ENCODE results near the gene TMC6. TPM values are rescaled to one million over a fixed set of nuclear protein-coding genes. Genes with fewer than 3 reads are reported as not detected.

TMC6 gene
- total RNA-seq, 1 experiment from 2014 or later, result 58.0 TPM

DNA sequence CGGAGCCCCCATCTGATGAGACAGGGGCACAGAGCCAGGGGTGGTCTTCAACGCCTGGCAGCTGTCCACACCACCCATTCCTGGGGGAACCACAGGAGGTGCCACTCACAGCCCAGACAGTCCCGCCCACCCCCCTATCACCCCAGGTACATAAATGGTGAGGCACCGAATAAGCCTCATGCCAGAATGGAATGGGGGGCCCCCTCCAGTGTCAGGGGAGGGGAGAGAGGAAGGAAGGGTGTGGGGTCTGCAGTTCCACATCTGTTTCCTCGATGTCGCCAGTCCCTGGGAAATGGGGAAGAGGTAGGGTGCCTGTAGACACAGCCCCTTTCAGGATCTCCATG lies 1.7 kb downstream of the TMC6 start:
- TF ChIP-seq, protein P1, sequence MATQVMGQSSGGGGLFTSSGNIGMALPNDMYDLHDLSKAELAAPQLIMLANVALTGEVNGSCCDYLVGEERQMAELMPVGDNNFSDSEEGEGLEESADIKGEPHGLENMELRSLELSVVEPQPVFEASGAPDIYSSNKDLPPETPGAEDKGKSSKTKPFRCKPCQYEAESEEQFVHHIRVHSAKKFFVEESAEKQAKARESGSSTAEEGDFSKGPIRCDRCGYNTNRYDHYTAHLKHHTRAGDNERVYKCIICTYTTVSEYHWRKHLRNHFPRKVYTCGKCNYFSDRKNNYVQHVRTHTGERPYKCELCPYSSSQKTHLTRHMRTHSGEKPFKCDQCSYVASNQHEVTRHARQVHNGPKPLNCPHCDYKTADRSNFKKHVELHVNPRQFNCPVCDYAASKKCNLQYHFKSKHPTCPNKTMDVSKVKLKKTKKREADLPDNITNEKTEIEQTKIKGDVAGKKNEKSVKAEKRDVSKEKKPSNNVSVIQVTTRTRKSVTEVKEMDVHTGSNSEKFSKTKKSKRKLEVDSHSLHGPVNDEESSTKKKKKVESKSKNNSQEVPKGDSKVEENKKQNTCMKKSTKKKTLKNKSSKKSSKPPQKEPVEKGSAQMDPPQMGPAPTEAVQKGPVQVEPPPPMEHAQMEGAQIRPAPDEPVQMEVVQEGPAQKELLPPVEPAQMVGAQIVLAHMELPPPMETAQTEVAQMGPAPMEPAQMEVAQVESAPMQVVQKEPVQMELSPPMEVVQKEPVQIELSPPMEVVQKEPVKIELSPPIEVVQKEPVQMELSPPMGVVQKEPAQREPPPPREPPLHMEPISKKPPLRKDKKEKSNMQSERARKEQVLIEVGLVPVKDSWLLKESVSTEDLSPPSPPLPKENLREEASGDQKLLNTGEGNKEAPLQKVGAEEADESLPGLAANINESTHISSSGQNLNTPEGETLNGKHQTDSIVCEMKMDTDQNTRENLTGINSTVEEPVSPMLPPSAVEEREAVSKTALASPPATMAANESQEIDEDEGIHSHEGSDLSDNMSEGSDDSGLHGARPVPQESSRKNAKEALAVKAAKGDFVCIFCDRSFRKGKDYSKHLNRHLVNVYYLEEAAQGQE (IDR thresholded peaks at IDR 0.05; ENCODE audit: insufficient read depth in 1 of 2, low read depth in 2 of 2, low read length in 1 of 2), result no peak
- no peak for TF ChIP-seq TCF7L2 (IDR thresholded peaks at IDR 0.05; ENCODE audit: low read depth, low read length)
- TF ChIP-seq POLR2AphosphoS5 (IDR thresholded peaks at IDR 0.05; ENCODE audit: low read depth, low read length), result no peak
- no peak for TF ChIP-seq CTCF (IDR thresholded peaks at IDR 0.05)
- TF ChIP-seq SIN3A (IDR thresholded peaks at IDR 0.05; ENCODE audit: borderline replicate concordance, insufficient read depth, low read depth, low read length), result no peak
- no peak for ATAC-seq
- ChIA-PET POLR2A (no interaction called here), CTCF (interaction anchor here (0.9 kb wide), 1 partner anchor 44 kb away, joined by 3 read pairs; no protein-coding TSS in a partner anchor)
- Histone ChIP-seq H3K9me3 (ENCODE audit: control insufficient read depth, insufficient read depth, low read depth, low read length) (no peaks in the 10 kb centered on the region), H3K4me3 (ENCODE audit: low read depth in 2 of 2, low read length in 2 of 2) (peak overlapping the region in 1 of 2 experiments; percentile 73; a peak in 2 of 4 replicates), H3K36me3 (ENCODE audit: control insufficient read depth, insufficient read depth, low read length) (peaks cover 2% of the 10 kb centered on the region; the same call in 1 of the 2 replicates), H3K27me3 (ENCODE audit: control insufficient read depth, insufficient read depth, low read length) (no peaks in the 10 kb centered on the region), H3K4me1 (ENCODE audit: control insufficient read depth, insufficient read depth, low read length) (peaks cover 41% of the 10 kb centered on the region), H3K27ac (ENCODE audit: low read length) (peak overlapping the region; percentile 76; the same call in 1 of the 2 replicates)
- no TSS peak for BruUV-seq (replicated peaks)
- intact Hi-C loops (cut with micrococcal nuclease; ENCODE audit: unreplicated experiment) (no loop called here), in situ Hi-C loops (cut with HindIII; ENCODE audit: low pct_unique_long_range_greater_than_20kb, low sequenced_read_pairs) (no loop called here)
- no peak for DNase-seq (ENCODE audit: low read depth, low spot score)

- peaks cover 2% of the 10 kb centered on the region; the same call in 1 of the 2 replicates for H3K36me3 ChIP-seq (ENCODE audit: control insufficient read depth, insufficient read depth, low read length)
- H3K27ac ChIP-seq (ENCODE audit: low read length), result no peak overlapping the region
- ChIA-PET POLR2A (no interaction called here), CTCF (interaction anchor here (0.9 kb wide), 1 partner anchor 45 kb away, joined by 3 read pairs; no protein-coding TSS in a partner anchor)
- in situ Hi-C loops (cut with HindIII; ENCODE audit: low pct_unique_long_range_greater_than_20kb, low sequenced_read_pairs), result no loop called here
- ATAC-seq (no peak), DNase-seq (ENCODE audit: low read depth, low spot score) (no peak)
- no peak overlapping the region for H3K4me3 ChIP-seq (ENCODE audit: low read depth in 2 of 2, low read length in 2 of 2)
- BruUV-seq (replicated peaks), result no TSS peak
- no peaks in the 10 kb centered on the region for H3K27me3 ChIP-seq (ENCODE audit: control insufficient read depth, insufficient read depth, low read length)
- intact Hi-C loops (cut with micrococcal nuclease; ENCODE audit: unreplicated experiment), result no loop called here
- peaks cover 41% of the 10 kb centered on the region for H3K4me1 ChIP-seq (ENCODE audit: control insufficient read depth, insufficient read depth, low read length)
- TF ChIP-seq TCF7L2 (IDR thresholded peaks at IDR 0.05; ENCODE audit: low read depth, low read length) (no peak), POLR2AphosphoS5 (IDR thresholded peaks at IDR 0.05; ENCODE audit: low read depth, low read length) (no peak), SIN3A (IDR thresholded peaks at IDR 0.05; ENCODE audit: borderline replicate concordance, insufficient read depth, low read depth, low read length) (no peak), CTCF (IDR thresholded peaks at IDR 0.05) (no peak)
- TF ChIP-seq, protein P1 (IDR thresholded peaks at IDR 0.05; ENCODE audit: insufficient read depth in 1 of 2, low read depth in 2 of 2, low read length in 1 of 2), result no peak
- H3K9me3 ChIP-seq (ENCODE audit: control insufficient read depth, insufficient read depth, low read depth, low read length), result no peaks in the 10 kb centered on the region
These were observed 2.3 kb downstream of the TMC6 start for GRCh38 chr17:78125976-78126894.
